ENCODE results near the gene RREB1.

GRCh38 chr6:7087066-7087465, 20.7 kb upstream of the RREB1 start:
- TF ChIP-seq MAX (IDR thresholded peaks at IDR 0.05; ENCODE audit: insufficient read depth, insufficient read length) (no peak), POLR2AphosphoS5 (IDR thresholded peaks at IDR 0.05; ENCODE audit: insufficient read depth, low read depth, low read length) (no peak), CTCF (IDR thresholded peaks at IDR 0.05; ENCODE audit: extremely low read depth in 1 of 2, insufficient read depth in 1 of 2, low read depth in 1 of 2, low read length in 2 of 2) (peak in 1 of 2 donors; percentile 8), GATA2 (IDR thresholded peaks at IDR 0.05; ENCODE audit: insufficient read depth, insufficient read length, low read depth, low read length) (no peak)

All from endothelial cell of umbilical vein (primary cell).